K562 (cell line): ENCODE results near the gene IQGAP3. TPM values are rescaled to one million over a fixed set of nuclear protein-coding genes. Genes with fewer than 3 reads are reported as not detected.

Source experiments
- PTBP1 ChIP-seq: fragments of 200-400 bp; formaldehyde crosslinking; IDR thresholded peaks from 2 replicates; pipeline ENCODE4 v1.6.1; 2017; ENCODE audit warnings: low read depth, low read length
- TAF15 ChIP-seq: fragments of 200-400 bp; formaldehyde crosslinking; IDR thresholded peaks from 2 replicates; pipeline ENCODE4 v1.6.1; 2017; ENCODE audit warnings: mild to moderate bottlenecking, low read depth, low read length, moderate library complexity
- TAF7 ChIP-seq: fragments of 450-650 bp; IDR thresholded peaks from 2 replicates; pipeline ENCODE4 v1.6.1; 2016; ENCODE audit warnings: missing genetic modification characterization, missing compliant biosample characterization
- YBX1 ChIP-seq: fragments of 450-650 bp; IDR thresholded peaks from 2 replicates; pipeline ENCODE4 v1.7.1; 2016; ENCODE audit warnings: mild to moderate bottlenecking
- polyA plus RNA-seq, 8 experiments: library from polyadenylated mRNA; depleted of rRNA in 4 of 8; stranded (reverse) in 5 of 8; unstranded in 3 of 8; fragments of >200 nt; fragmentation: Nextera tagmentation in 2 of 8; fragmentation: Illumina TruSeq in 1 of 8; extraction: Ambion mirVana in 2 of 8; extraction: Trizol in 1 of 8; gene quantifications; 2 replicates each; pipeline versions ENCODE4 v1.2.1 to v1.2.3, GENCODE V29; 2011 to 2014; ENCODE audit warnings: inconsistent platforms in 1 of 8, missing spikeins in 1 of 8
- total RNA-seq, 7 experiments: library from RNA; depleted of rRNA in 6 of 7; stranded (reverse); fragments of >200 nt in 6 of 7; fragmentation: Illumina TruSeq in 2 of 7; extraction: Trizol in 2 of 7; gene quantifications; 2 replicates each; pipeline versions ENCODE4 v1.2.1 to v1.2.3, GENCODE V29; 2011 to 2021; ENCODE audit warnings: low replicate concordance in 1 of 7
- TF ChIP-seq, protein P1 (sequence below): sonication (generic); formaldehyde crosslinking; IDR thresholded peaks from 2 replicates; pipeline ENCODE4 v1.9.0; 2022; ENCODE audit warnings: mild to moderate bottlenecking, missing genetic modification reagents
- TF ChIP-seq, protein P2 (sequence below): fragments of 250-450 bp; sonication (Bioruptor Pico); IDR thresholded peaks from 2 replicates; pipeline ENCODE4 v1.4.0; 2020; ENCODE audit warnings: mild to moderate bottlenecking, moderate library complexity, borderline replicate concordance
- TF ChIP-seq, protein P3 (sequence below): fragments of 450-650 bp; IDR thresholded peaks from 2 replicates; pipeline ENCODE4 v1.6.1; 2018; ENCODE audit not compliant: partially characterized antibody

IQGAP3 gene
- total and polyA plus RNA-seq, 9 of the 15 experiments (the other 6 are each of a cell fraction or from before 2014, with no cell fraction given), result 1.4 to 16.6 (median 11.9) TPM

DNA sequence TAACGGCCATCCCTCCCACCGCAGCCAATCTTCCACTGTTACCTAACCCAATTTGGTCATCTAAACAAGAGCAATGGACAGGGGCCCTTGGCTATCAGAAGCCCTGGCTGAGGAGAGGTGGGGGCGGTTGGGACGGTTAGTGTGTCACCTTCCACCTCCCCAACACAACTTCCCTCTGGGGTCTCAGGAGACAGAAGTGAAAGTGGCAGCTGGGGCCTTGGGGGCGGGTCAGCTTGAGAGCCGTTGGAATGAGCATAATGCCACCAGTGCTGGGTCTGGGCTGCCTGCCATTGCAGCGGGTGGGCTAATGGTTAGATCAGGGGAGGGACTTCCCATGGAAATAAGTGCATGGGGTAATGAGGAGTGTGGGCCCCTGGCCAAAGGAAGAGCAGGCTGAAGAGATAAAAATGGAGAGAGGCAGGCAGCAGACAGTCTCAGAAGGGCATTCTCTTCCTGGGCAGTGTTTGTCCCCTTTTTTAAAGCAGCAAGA, 79.7 kb downstream of the IQGAP3 start (continued):
- TF ChIP-seq, protein P1, sequence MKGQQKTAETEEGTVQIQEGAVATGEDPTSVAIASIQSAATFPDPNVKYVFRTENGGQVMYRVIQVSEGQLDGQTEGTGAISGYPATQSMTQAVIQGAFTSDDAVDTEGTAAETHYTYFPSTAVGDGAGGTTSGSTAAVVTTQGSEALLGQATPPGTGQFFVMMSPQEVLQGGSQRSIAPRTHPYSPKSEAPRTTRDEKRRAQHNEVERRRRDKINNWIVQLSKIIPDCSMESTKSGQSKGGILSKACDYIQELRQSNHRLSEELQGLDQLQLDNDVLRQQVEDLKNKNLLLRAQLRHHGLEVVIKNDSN, result peak; percentile 16; the same call in 1 of the 2 replicates
- TF ChIP-seq PTBP1 (no peak), TAF7 (tag) (no peak), TAF15 (no peak), YBX1 (no peak)
- TF ChIP-seq, protein P2, sequence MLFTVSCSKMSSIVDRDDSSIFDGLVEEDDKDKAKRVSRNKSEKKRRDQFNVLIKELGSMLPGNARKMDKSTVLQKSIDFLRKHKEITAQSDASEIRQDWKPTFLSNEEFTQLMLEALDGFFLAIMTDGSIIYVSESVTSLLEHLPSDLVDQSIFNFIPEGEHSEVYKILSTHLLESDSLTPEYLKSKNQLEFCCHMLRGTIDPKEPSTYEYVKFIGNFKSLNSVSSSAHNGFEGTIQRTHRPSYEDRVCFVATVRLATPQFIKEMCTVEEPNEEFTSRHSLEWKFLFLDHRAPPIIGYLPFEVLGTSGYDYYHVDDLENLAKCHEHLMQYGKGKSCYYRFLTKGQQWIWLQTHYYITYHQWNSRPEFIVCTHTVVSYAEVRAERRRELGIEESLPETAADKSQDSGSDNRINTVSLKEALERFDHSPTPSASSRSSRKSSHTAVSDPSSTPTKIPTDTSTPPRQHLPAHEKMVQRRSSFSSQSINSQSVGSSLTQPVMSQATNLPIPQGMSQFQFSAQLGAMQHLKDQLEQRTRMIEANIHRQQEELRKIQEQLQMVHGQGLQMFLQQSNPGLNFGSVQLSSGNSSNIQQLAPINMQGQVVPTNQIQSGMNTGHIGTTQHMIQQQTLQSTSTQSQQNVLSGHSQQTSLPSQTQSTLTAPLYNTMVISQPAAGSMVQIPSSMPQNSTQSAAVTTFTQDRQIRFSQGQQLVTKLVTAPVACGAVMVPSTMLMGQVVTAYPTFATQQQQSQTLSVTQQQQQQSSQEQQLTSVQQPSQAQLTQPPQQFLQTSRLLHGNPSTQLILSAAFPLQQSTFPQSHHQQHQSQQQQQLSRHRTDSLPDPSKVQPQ, result no peak
- TF ChIP-seq, protein P3, sequence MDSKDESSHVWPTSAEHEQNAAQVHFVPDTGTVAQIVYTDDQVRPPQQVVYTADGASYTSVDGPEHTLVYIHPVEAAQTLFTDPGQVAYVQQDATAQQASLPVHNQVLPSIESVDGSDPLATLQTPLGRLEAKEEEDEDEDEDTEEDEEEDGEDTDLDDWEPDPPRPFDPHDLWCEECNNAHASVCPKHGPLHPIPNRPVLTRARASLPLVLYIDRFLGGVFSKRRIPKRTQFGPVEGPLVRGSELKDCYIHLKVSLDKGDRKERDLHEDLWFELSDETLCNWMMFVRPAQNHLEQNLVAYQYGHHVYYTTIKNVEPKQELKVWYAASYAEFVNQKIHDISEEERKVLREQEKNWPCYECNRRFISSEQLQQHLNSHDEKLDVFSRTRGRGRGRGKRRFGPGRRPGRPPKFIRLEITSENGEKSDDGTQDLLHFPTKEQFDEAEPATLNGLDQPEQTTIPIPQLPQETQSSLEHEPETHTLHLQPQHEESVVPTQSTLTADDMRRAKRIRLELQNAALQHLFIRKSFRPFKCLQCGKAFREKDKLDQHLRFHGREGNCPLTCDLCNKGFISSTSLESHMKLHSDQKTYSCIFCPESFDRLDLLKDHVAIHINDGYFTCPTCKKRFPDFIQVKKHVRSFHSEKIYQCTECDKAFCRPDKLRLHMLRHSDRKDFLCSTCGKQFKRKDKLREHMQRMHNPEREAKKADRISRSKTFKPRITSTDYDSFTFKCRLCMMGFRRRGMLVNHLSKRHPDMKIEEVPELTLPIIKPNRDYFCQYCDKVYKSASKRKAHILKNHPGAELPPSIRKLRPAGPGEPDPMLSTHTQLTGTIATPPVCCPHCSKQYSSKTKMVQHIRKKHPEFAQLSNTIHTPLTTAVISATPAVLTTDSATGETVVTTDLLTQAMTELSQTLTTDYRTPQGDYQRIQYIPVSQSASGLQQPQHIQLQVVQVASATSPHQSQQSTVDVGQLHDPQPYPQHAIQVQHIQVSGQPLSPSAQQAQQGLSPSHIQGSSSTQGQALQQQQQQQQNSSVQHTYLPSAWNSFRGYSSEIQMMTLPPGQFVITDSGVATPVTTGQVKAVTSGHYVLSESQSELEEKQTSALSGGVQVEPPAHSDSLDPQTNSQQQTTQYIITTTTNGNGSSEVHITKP, result no peak
- TF ChIP-seq, all 486 proteins: peak for 27
